Stimulated activated CD4-positive, alpha-beta T cell treated with anti-CD3 and anti-CD28 coated beads, Interleukin-1b, Interleukin-23, amount 100 ng/mL, for 24 hours (primary cell): ENCODE measurements around the gene RTP3.
"Not testable (repeated sequence)": the region's sequence is repeated elsewhere in the genome, so short reads cannot be mapped to it uniquely, and the experiment has no call there.

Source experiments
- DNase-seq, 4 experiments: peaks; one replicate each; pipeline ENCODE4 v3.0.0-alpha.2; 2020; ENCODE audit warnings: low read depth in 4 of 4, low spot score in 1 of 4

RTP3 gene

GRCh38 chr3:46544771-46545503 lies 47.2 kb downstream of the RTP3 start:
- no peak for DNase-seq

GRCh38 chr3:46545818-46546630 lies 48.2 kb downstream of the RTP3 start:
- DNase-seq, result no peak

GRCh38 chr3:46546896-46547440 lies 49.2 kb downstream of the RTP3 start:
- no peak for DNase-seq

GRCh38 chr3:46548611-46549010 lies 50.8 kb downstream of the RTP3 start:
- DNase-seq, result not testable (repeated sequence)

- DNase-seq, result no peak
Measured at GRCh38 chr3:46549408-46549904, 51.7 kb downstream of the RTP3 start.

- no peak for DNase-seq
Measured at GRCh38 chr3:46549989-46550388, 52.2 kb downstream of the RTP3 start.
